ENCODE measurements around the gene MRPS31. TPM values are rescaled to one million over a fixed set of nuclear protein-coding genes. Genes with fewer than 3 reads are reported as not detected.

The MRPS31 gene
- total and polyA plus RNA-seq, 10 of the 15 experiments (the other 5 are each of a cell fraction or from before 2014, with no cell fraction given), result 20.3 to 60.9 (median 43.1) TPM

- TF ChIP-seq ZBTB40 (IDR thresholded peaks at IDR 0.05; ENCODE audit: borderline replicate concordance), result no peak
- TF ChIP-seq HSF1 (IDR thresholded peaks at IDR 0.05; ENCODE audit: low read depth, low read length), result no peak
- TF ChIP-seq NFIC (IDR thresholded peaks at IDR 0.05; ENCODE audit: low read depth, low read length), result no peak
- no peak for TF ChIP-seq USF1 (IDR thresholded peaks at IDR 0.05; ENCODE audit: borderline replicate concordance, extremely low read length, insufficient read depth, low read depth, low read length)
- no peak for TF ChIP-seq RBBP5 (conservative IDR thresholded peaks at IDR 0.05)
- TF ChIP-seq SKIL (IDR thresholded peaks at IDR 0.05; ENCODE audit: low read depth, poor library complexity, severe bottlenecking), result no peak
Measured at GRCh38 chr13:40799508-40799907, 28.5 kb upstream of the MRPS31 start (continued).
